Endothelial cell of umbilical vein (primary cell): ENCODE data around the gene FGFBP2. TPM values are rescaled to one million over a fixed set of nuclear protein-coding genes. Genes with fewer than 3 reads are reported as not detected.

Experiments used
- BruUV-seq: library from RNA; stranded (reverse); fragments of 400-500 nt; replicated peaks from 2 replicates; lab custom pipeline; 2021; lab: Mats Ljungman, UMichigan
- CTCF ChIA-PET: fragments of 300-600, 350-600 bp; sonication (Branson Sonifier 250); formaldehyde crosslinking; loops from one replicate; lab custom pipeline; 2021; ENCODE audit warnings: antibody characterized with exemption, inconsistent platforms; lab: Charles Lee
- POLR2A ChIA-PET: fragments of 300-600, 350-600 bp; sonication (Branson Sonifier 250); formaldehyde crosslinking; loops from one replicate; lab custom pipeline; 2021; ENCODE audit warnings: antibody characterized with exemption, inconsistent platforms; lab: Charles Lee
- DNase-seq: peaks from one replicate; pipeline ENCODE4 v3.0.0-alpha.2; 2011; ENCODE audit warnings: low read depth, low spot score
- FAIRE-seq: peaks from 2 replicates; lab custom pipeline; 2011; peaks lifted over from hg19 to GRCh38; lab: Jason Lieb, UNC
- H2AFZ ChIP-seq: 2 replicates; pipeline ENCODE4 v1.6.0; 2012; ENCODE audit warnings: low read depth, low read length, control low read depth, inconsistent platforms
- H3K27ac ChIP-seq: 2 replicates; pipeline ENCODE4 v1.5.1; 2011; ENCODE audit warnings: low read depth, mild to moderate bottlenecking, control low read depth, low read length, moderate library complexity; ENCODE audit not compliant: insufficient read depth
- H3K27me3 ChIP-seq, 2 experiments: 2 replicates each; pipeline versions ENCODE4 v1.6.0 to v1.6.1; 2011; ENCODE audit warnings: low read length in 2 of 2, mixed read lengths in 1 of 2; ENCODE audit not compliant: control insufficient read depth in 2 of 2, insufficient read depth in 2 of 2
- H3K36me3 ChIP-seq, 2 experiments: 2 replicates in 1 of 2; 3 replicates in 1 of 2; pipeline ENCODE4 v1.5.1; 2011; ENCODE audit warnings: low read length in 2 of 2, mild to moderate bottlenecking in 1 of 2, moderate library complexity in 1 of 2; ENCODE audit not compliant: control insufficient read depth in 2 of 2, insufficient read depth in 2 of 2; ENCODE audit errors: extremely low read depth in 1 of 2
- H3K4me1 ChIP-seq: 3 replicates; pipeline ENCODE4 v1.5.1; 2011; ENCODE audit warnings: mild to moderate bottlenecking, low read length; ENCODE audit not compliant: control insufficient read depth, insufficient read depth; ENCODE audit errors: extremely low read depth
- H3K4me2 ChIP-seq: 2 replicates; pipeline ENCODE4 v1.6.1; 2011; ENCODE audit warnings: low read length, control low read depth, mixed read lengths; ENCODE audit not compliant: insufficient read depth
- H3K4me3 ChIP-seq, 3 experiments: fragments of 200-600 bp in 1 of 3; sonication (generic), shearing (Covaris generic) in 1 of 3; replicated peaks in 1 of 3; 2 replicates each; pipeline ENCODE4 v1.5.1; 2011 to 2016; ENCODE audit warnings: control low read depth in 3 of 3, low read length in 3 of 3, mild to moderate bottlenecking in 2 of 3, inconsistent platforms in 1 of 3, low read depth in 1 of 3, moderate library complexity in 1 of 3; ENCODE audit not compliant: insufficient read depth in 1 of 3
- H3K79me2 ChIP-seq: 2 replicates; pipeline ENCODE4 v1.6.0; 2012; ENCODE audit warnings: low read length, inconsistent platforms; ENCODE audit not compliant: control insufficient read depth, insufficient read depth
- H3K9ac ChIP-seq: replicated peaks from 2 replicates; pipeline ENCODE3; 2011; ENCODE audit warnings: low read length, control low read depth; ENCODE audit not compliant: insufficient read depth; ENCODE audit errors: extremely low read depth
- H3K9me1 ChIP-seq: replicated peaks from 3 replicates; pipeline ENCODE4 v1.6.0; 2011; ENCODE audit warnings: mild to moderate bottlenecking, low read length; ENCODE audit not compliant: control insufficient read depth, insufficient read depth; ENCODE audit errors: extremely low read depth
- H3K9me3 ChIP-seq: replicated peaks from 2 replicates; pipeline ENCODE4 v1.5.1; 2012; ENCODE audit warnings: low read length, inconsistent platforms; ENCODE audit not compliant: control insufficient read depth, insufficient read depth
- H4K20me1 ChIP-seq: replicated peaks from 2 replicates; pipeline ENCODE3; 2011; ENCODE audit warnings: mild to moderate bottlenecking, low read length; ENCODE audit not compliant: control insufficient read depth, insufficient read depth; ENCODE audit errors: extremely low read depth
- CTCF ChIP-seq, 2 donors: IDR thresholded peaks; 1 replicate in 1 of 2; 2 replicates in 1 of 2; pipeline ENCODE4 v1.5.1; 2011; ENCODE audit warnings: low read length in 2 of 2, mild to moderate bottlenecking in 2 of 2, moderate library complexity in 2 of 2, control low read depth in 1 of 2, inconsistent platforms in 1 of 2, low read depth in 1 of 2; ENCODE audit not compliant: insufficient read depth in 1 of 2; ENCODE audit errors: extremely low read depth in 1 of 2
- EZH2 ChIP-seq: IDR thresholded peaks from 2 replicates; pipeline ENCODE4 v1.6.1; 2012; ENCODE audit warnings: borderline replicate concordance, low read depth, mild to moderate bottlenecking, moderate library complexity, low read length, inconsistent platforms; ENCODE audit not compliant: severe bottlenecking
- FOS ChIP-seq: IDR thresholded peaks from 2 replicates; pipeline ENCODE4 v1.6.1; 2011; ENCODE audit warnings: mild to moderate bottlenecking, low read length, moderate library complexity, borderline replicate concordance; ENCODE audit not compliant: insufficient read depth
- GATA2 ChIP-seq: IDR thresholded peaks from 2 replicates; pipeline ENCODE4 v1.7.0; 2011; ENCODE audit warnings: low read depth, mild to moderate bottlenecking, moderate library complexity, mixed read lengths, low read length; ENCODE audit not compliant: insufficient read length, insufficient read depth
- JUN ChIP-seq: IDR thresholded peaks from 2 replicates; pipeline ENCODE4 v1.6.1; 2011; ENCODE audit warnings: borderline replicate concordance, low read depth; ENCODE audit not compliant: insufficient read length, insufficient read depth
- MAX ChIP-seq: IDR thresholded peaks from 2 replicates; pipeline ENCODE4 v1.6.1; 2011; ENCODE audit not compliant: insufficient read depth, insufficient read length
- MYC ChIP-seq: IDR thresholded peaks from one replicate; pipeline ENCODE4 v1.6.1; 2011; ENCODE audit warnings: mild to moderate bottlenecking, low read depth, low read length
- POLR2A ChIP-seq: IDR thresholded peaks from 2 replicates; pipeline ENCODE4 v1.6.1; 2012; ENCODE audit warnings: low read depth, mild to moderate bottlenecking, control low read depth, low read length
- POLR2AphosphoS5 ChIP-seq: IDR thresholded peaks from 2 replicates; pipeline ENCODE4 v1.6.1; 2012; ENCODE audit warnings: low read depth, mild to moderate bottlenecking, control low read depth, low read length, moderate library complexity; ENCODE audit not compliant: insufficient read depth
- dilution Hi-C: fragments of 300-500 bp; cut with MboI; formaldehyde crosslinking; loops from one replicate; pipeline ENCODE4 v1.15.0; 2019; ENCODE audit warnings: low sequenced_read_pairs; ENCODE audit not compliant: extremely low pct_ligation_motif_present
- intact Hi-C: fragments of 100-400 bp; cut with micrococcal nuclease; formaldehyde crosslinking; loops from one replicate; pipeline ENCODE4 v1.10.0; 2022
- polyA plus RNA-seq, 4 experiments: library from polyadenylated mRNA; depleted of rRNA in 3 of 4; stranded (reverse) in 3 of 4; unstranded in 1 of 4; fragments of >200 nt; gene quantifications; 2 replicates each; pipeline versions ENCODE4 v1.2.1 to v1.2.3, GENCODE V29; 2011 to 2012; ENCODE audit warnings: missing spikeins in 1 of 4
- total RNA-seq: library from RNA; stranded (reverse); gene quantifications from 2 replicates; pipeline ENCODE4 v1.2.3, GENCODE V29; 2021

The FGFBP2 gene
- total and polyA plus RNA-seq, 2 donors (not counting 3 experiments of a cell fraction or from before 2014, with no cell fraction given) = not detected

- Histone ChIP-seq H4K20me1 (no peaks in the 10 kb centered on the region), H3K27ac (no peak overlapping the region), H2AFZ (no peak overlapping the region), H3K9me3 (no peaks in the 10 kb centered on the region), H3K36me3 (no peaks in the 10 kb centered on the region), H3K27me3 (peaks cover 0 to 5% of the 10 kb centered on the region in 2 experiments), H3K4me1 (no peaks in the 10 kb centered on the region), H3K9ac (no peak overlapping the region), H3K4me3 (no peak overlapping the region), H3K4me2 (no peak overlapping the region), H3K79me2 (no peaks in the 10 kb centered on the region), H3K9me1 (no peaks in the 10 kb centered on the region)
- CTCF ChIA-PET = interaction anchor here (0.9 to 2.3 kb wide), 7 partner anchors 9 to 268 kb away, joined by 3 to 16 read pairs (median 3); no protein-coding TSS in a partner anchor
- no peak for TF ChIP-seq POLR2A
- no peak for TF ChIP-seq MYC
- TF ChIP-seq POLR2AphosphoS5 = no peak
- TF ChIP-seq EZH2 = no peak
- TF ChIP-seq GATA2 = no peak
- TF ChIP-seq MAX = no peak
- no peak for TF ChIP-seq JUN
- TF ChIP-seq CTCF (IDR thresholded peaks at IDR 0.05; ENCODE audit: extremely low read depth in 1 of 2, insufficient read depth in 1 of 2, low read depth in 1 of 2, low read length in 2 of 2) = no peak
- no peak for TF ChIP-seq FOS
- dilution Hi-C loops (no loop called here), intact Hi-C loops (no loop called here)
- BruUV-seq = no TSS peak
- POLR2A ChIA-PET = no interaction called here
- FAIRE-seq (no peak), DNase-seq (no peak)
These were observed 33.8 kb upstream of the FGFBP2 start for GRCh38 chr4:15996773-15997172.
